ENCODE measurements around the gene TRAF7.
A peak's percentile ranks its signal among the peaks of the same experiment; 100 is the strongest.
"Not testable (repeated sequence)": the region's sequence is repeated elsewhere in the genome, so short reads cannot be mapped to it uniquely, and the experiment has no call there.

TRAF7 gene

DNA sequence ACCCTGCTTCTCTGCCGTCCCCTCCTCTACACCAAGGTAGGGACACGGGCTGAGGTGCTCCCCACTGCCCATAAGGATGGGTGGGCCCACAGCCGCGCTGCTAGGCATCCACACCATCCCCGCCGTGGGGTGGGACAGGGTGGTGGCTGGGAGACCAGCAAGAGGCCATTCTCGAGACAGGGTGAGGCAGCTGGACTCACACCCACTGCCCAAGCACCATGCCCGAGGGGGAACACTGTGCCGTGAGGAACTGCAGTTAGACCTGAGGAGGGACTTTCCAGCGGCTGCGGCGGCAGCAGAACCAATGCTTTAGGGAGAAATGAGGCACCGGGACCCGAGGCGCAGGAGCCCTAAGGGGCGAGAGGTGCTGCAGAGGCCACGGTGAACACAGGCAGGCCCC is 33.2 kb upstream of the TRAF7 start:
- H3K9ac ChIP-seq (ENCODE audit: low read depth in 1 of 2, low read length in 2 of 2) = no peak overlapping the region
- H3K9me3 ChIP-seq (ENCODE audit: control insufficient read depth in 1 of 2, low read length in 2 of 2) = no peaks in the 10 kb centered on the region
- peaks cover 0 to 11% of the 10 kb centered on the region in 2 donors for H3K4me1 ChIP-seq (ENCODE audit: control insufficient read depth in 1 of 2, insufficient read depth in 2 of 2, low read length in 2 of 2)
- H3K27me3 ChIP-seq (ENCODE audit: control insufficient read depth in 1 of 2, insufficient read depth in 2 of 2, low read length in 2 of 2) = no peaks in the 10 kb centered on the region
- H3K36me3 ChIP-seq (ENCODE audit: control insufficient read depth in 1 of 2, insufficient read depth in 2 of 2, low read length in 2 of 2) = no peaks in the 10 kb centered on the region
- H3K4me3 ChIP-seq (ENCODE audit: low read depth in 1 of 2, low read length in 2 of 2) = no peak overlapping the region
- no peak overlapping the region for H3K27ac ChIP-seq (ENCODE audit: low read depth, low read length)

DNA sequence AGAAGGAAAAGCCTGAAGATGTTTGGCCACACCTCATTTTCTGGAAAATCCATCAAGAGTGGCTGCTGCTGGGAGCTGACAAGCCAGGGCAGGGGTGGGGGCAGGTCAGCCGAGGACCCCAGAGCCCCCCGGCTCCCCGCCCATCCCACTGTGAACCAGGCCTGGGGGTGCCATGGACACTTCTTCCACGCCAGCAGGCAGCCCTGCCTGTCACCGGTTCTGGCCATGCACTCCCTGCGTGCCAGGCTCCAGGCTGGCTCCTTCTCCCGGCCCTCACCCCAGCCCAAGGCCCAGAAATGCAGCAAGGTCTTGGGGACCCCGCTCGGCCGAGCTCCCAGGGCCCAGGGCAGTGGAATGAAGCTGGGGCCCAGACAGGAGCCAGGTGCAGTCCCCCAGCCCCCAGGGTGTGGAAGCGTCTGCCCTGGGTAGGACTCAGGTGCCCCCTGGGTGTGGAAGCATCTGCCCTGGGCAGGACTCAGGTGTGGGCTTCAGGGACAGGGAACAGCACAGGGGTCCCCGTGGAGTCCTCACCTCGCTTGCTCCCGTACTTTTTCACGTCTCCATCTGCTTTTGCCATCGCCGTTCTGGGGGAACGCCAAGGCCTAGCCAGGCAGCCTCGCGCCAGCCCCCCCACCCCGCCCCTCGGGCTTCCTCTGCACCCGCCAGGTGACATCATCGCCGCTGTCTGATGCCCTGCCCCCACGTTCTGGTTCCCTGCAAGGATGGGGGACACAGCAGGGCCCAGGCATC is 32.5 kb upstream of the TRAF7 start:
- H3K9ac ChIP-seq (ENCODE audit: low read depth in 1 of 2, low read length in 2 of 2); H3K36me3 ChIP-seq (ENCODE audit: control insufficient read depth in 1 of 2, insufficient read depth in 2 of 2, low read length in 2 of 2); H3K27ac ChIP-seq (ENCODE audit: low read depth, low read length); H3K9me3 ChIP-seq (ENCODE audit: control insufficient read depth in 1 of 2, low read length in 2 of 2); H3K27me3 ChIP-seq (ENCODE audit: control insufficient read depth in 1 of 2, insufficient read depth in 2 of 2, low read length in 2 of 2); H3K4me3 ChIP-seq (ENCODE audit: low read depth in 1 of 2, low read length in 2 of 2): not testable (repeated sequence)
- H3K4me1 ChIP-seq (ENCODE audit: control insufficient read depth in 1 of 2, insufficient read depth in 2 of 2, low read length in 2 of 2) = peaks cover 0 to 11% of the 10 kb centered on the region in 2 donors

DNA sequence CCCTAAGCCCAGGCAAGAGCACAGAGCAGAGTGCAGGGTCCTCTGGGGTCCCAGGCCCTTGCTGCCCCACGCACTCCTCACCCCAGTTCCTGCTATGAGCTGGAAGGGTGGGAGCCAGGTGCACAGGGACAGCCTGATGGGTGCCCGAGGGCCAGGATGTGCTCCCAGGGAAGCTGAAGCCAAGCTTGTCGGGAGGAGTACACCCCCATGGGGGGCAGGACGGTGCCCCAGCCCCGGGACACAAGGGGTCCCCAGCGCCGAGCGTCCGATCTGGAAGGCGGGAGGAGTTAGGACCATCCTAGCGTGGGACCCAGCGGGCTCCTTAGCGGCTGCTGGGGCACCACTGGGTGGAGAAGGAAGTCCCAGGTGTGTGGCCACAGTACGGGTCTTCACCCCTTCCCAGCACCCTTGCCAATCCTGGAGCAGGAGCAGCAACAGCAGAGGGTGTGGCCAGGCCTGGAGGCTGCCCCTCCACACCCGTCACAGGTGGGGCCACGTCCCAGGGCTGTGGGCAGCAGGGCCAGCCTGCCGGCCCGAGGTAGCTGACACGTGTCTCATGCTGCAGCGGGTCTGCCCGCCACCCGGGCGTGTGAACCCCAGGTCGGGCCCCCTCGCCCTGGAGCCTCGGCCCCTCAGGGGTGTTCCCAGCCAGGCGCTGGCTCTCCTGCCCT is 31.7 kb upstream of the TRAF7 start:
- H3K4me3 ChIP-seq (ENCODE audit: low read depth in 1 of 2, low read length in 2 of 2); H3K27me3 ChIP-seq (ENCODE audit: control insufficient read depth in 1 of 2, insufficient read depth in 2 of 2, low read length in 2 of 2); H3K36me3 ChIP-seq (ENCODE audit: control insufficient read depth in 1 of 2, insufficient read depth in 2 of 2, low read length in 2 of 2); H3K9ac ChIP-seq (ENCODE audit: low read depth in 1 of 2, low read length in 2 of 2); H3K27ac ChIP-seq (ENCODE audit: low read depth, low read length); H3K9me3 ChIP-seq (ENCODE audit: control insufficient read depth in 1 of 2, low read length in 2 of 2): not testable (repeated sequence)
- H3K4me1 ChIP-seq (ENCODE audit: control insufficient read depth in 1 of 2, insufficient read depth in 2 of 2, low read length in 2 of 2) = peaks cover 0 to 15% of the 10 kb centered on the region in 2 donors

DNA sequence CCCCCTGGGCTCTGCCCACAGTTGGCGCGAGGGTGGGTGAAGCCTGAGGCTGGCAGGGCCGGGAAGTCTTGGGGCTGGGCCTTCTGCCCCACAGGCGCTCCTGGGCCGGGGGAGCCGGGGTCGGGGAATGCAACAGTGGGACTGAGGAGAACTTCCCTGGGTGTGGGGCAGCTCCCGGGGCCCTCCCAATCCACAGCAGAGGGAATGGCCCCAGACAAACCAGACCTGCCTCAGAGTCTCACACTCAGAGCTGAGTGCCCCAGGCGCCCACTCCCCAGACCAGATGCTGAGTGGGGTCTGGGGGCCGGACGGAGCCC is 31.2 kb upstream of the TRAF7 start:
- not testable (repeated sequence) for H3K27me3 ChIP-seq (ENCODE audit: control insufficient read depth in 1 of 2, insufficient read depth in 2 of 2, low read length in 2 of 2); H3K9ac ChIP-seq (ENCODE audit: low read depth in 1 of 2, low read length in 2 of 2); H3K36me3 ChIP-seq (ENCODE audit: control insufficient read depth in 1 of 2, insufficient read depth in 2 of 2, low read length in 2 of 2); H3K9me3 ChIP-seq (ENCODE audit: control insufficient read depth in 1 of 2, low read length in 2 of 2); H3K4me3 ChIP-seq (ENCODE audit: low read depth in 1 of 2, low read length in 2 of 2)
- H3K4me1 ChIP-seq (ENCODE audit: control insufficient read depth in 1 of 2, insufficient read depth in 2 of 2, low read length in 2 of 2) = peaks cover 0 to 15% of the 10 kb centered on the region in 2 donors
- H3K27ac ChIP-seq (ENCODE audit: low read depth, low read length) = peak overlapping the region; percentile 50

DNA sequence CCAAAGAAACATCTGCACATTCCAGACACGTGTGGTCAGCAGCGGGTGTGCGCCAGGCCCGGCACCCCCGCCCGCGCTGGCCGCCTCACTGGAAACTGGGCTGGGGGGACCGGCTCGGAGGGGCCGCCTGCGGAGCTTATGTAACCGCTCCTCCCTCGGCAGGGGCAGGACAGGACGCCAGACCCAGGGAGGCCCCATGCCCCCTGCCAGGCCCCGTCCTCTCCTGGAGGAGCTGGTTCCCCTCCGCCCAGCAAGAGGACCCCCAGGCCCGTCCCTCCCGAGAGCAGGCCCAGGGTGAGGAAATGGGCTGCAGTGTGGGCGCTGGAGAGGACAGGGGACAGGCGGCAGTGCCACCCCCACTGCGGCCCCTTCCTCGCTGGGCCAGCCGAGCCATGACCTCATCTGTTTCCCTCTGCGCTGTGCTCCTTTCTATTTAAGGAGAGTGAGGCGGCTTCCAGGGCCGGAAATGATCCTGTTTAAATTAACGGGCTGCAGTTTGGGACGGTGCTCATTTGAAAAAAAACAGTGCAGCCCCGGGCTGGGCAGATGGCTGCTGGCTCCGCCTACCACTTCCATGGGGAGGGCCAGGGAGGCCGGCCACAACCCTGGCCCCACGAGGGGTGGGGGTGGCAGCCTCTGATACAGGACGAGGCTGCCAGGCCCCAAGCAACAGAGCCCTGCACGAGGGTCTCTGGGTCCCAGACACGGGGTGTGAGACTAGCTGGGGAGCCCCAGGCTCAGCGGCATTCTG is 30.7 kb upstream of the TRAF7 start:
- Histone ChIP-seq H3K27ac (ENCODE audit: low read depth, low read length) (peak overlapping the region; percentile 70), H3K4me1 (ENCODE audit: control insufficient read depth in 1 of 2, insufficient read depth in 2 of 2, low read length in 2 of 2) (peaks cover 0 to 15% of the 10 kb centered on the region in 2 donors)
- not testable (repeated sequence) for H3K9ac ChIP-seq (ENCODE audit: low read depth in 1 of 2, low read length in 2 of 2); H3K27me3 ChIP-seq (ENCODE audit: control insufficient read depth in 1 of 2, insufficient read depth in 2 of 2, low read length in 2 of 2); H3K4me3 ChIP-seq (ENCODE audit: low read depth in 1 of 2, low read length in 2 of 2); H3K36me3 ChIP-seq (ENCODE audit: control insufficient read depth in 1 of 2, insufficient read depth in 2 of 2, low read length in 2 of 2); H3K9me3 ChIP-seq (ENCODE audit: control insufficient read depth in 1 of 2, low read length in 2 of 2)

DNA sequence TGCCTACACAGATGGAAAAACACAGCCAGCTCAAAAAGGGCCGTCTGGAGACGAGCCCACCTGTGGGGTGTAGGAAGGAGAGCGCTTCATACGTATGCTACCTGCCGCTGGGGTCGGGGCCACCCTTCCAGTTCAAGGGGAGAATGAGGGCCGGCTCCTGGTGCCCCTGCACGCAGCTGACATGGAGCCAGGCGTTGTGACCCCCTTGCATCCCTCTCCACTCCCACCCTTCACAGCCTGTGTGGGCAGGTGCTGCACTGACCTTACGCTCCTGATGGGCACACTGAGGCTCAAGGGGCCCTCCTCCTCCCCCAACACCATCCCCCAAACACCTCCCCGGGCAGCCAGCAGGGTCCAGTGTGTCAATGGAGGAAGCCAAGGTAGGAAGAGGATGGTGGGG is 30.0 kb upstream of the TRAF7 start:
- not testable (repeated sequence) for H3K4me3 ChIP-seq (ENCODE audit: low read depth in 1 of 2, low read length in 2 of 2); H3K9ac ChIP-seq (ENCODE audit: low read depth in 1 of 2, low read length in 2 of 2)

DNA sequence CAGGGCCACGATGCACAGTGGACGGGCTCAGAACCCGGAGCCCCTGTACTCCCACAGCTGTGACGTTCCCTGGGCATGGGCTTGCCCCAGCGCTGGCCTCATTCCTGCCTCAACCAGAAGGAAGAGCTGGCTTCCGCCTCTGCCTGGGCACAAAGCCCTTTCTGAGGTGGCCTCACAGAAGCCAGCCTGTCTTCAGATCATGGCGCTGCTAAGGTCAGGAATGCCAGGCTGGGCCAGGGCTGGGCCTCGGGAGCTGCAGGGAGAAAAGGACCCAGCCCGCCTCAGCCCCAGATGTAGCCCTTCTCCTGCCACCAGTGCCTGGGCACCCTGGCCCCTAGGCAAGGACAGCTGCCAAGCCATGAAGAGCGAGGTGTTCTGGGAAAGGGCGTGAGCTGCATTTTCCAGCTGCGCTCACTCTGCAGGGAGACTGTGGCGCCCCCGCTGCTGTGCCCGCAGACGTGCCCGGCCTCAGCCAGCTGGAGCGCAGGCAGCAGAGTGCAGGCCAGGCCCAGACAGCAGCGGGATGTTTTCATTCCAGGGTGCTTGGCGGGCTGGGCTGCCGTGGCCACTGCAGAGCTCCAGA is 29.3 kb upstream of the TRAF7 start:
- not testable (repeated sequence) for H3K9ac ChIP-seq (ENCODE audit: low read depth in 1 of 2, low read length in 2 of 2); H3K4me3 ChIP-seq (ENCODE audit: low read depth in 1 of 2, low read length in 2 of 2); H3K27me3 ChIP-seq (ENCODE audit: control insufficient read depth in 1 of 2, insufficient read depth in 2 of 2, low read length in 2 of 2); H3K27ac ChIP-seq (ENCODE audit: low read depth, low read length); H3K36me3 ChIP-seq (ENCODE audit: control insufficient read depth in 1 of 2, insufficient read depth in 2 of 2, low read length in 2 of 2); H3K9me3 ChIP-seq (ENCODE audit: control insufficient read depth in 1 of 2, low read length in 2 of 2)
- peaks cover 0 to 15% of the 10 kb centered on the region in 2 donors for H3K4me1 ChIP-seq (ENCODE audit: control insufficient read depth in 1 of 2, insufficient read depth in 2 of 2, low read length in 2 of 2)

More for the DNA sequence above, 30.0 kb upstream of the TRAF7 start:
- Histone ChIP-seq H3K4me1 (ENCODE audit: control insufficient read depth in 1 of 2, insufficient read depth in 2 of 2, low read length in 2 of 2) (peaks cover 0 to 15% of the 10 kb centered on the region in 2 donors), H3K27ac (ENCODE audit: low read depth, low read length) (peak overlapping the region; percentile 62)
- not testable (repeated sequence) for H3K9me3 ChIP-seq (ENCODE audit: control insufficient read depth in 1 of 2, low read length in 2 of 2); H3K27me3 ChIP-seq (ENCODE audit: control insufficient read depth in 1 of 2, insufficient read depth in 2 of 2, low read length in 2 of 2); H3K36me3 ChIP-seq (ENCODE audit: control insufficient read depth in 1 of 2, insufficient read depth in 2 of 2, low read length in 2 of 2)

DNA sequence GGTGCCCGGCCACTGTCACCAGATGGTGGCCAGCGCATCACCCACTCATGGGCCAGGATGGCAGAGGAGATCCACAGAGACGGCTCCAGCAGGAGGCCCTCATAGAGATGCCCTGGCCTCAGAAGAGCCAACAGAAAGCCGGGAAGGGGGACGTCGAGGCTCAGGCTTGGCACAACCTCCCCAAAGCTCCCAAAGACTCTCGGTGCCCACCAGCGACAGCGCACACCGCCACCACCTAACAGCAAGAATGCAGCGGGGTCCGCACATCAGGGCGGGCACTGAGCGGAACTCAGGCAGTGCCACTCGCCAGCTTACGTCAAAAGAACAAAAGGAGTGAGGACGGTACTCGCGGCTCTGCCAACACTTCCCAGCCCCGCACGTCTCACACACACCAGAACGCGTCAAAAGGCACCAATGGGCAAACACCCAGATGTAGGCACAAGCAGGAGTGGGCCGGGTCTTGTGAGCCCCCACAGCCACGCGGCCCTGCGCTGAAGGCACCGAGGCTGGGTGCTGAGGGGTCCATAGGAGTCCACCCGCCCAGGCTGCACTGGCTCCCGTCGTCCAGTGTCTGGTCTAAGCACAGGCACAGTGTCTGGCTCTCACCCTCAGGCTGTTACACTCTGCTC is 28.5 kb upstream of the TRAF7 start:
- H3K4me1 ChIP-seq (ENCODE audit: control insufficient read depth in 1 of 2, insufficient read depth in 2 of 2, low read length in 2 of 2) = peaks cover 0 to 15% of the 10 kb centered on the region in 2 donors
- peak overlapping the region; percentile 32 for H3K27ac ChIP-seq (ENCODE audit: low read depth, low read length)
- H3K9ac ChIP-seq (ENCODE audit: low read depth in 1 of 2, low read length in 2 of 2); H3K36me3 ChIP-seq (ENCODE audit: control insufficient read depth in 1 of 2, insufficient read depth in 2 of 2, low read length in 2 of 2); H3K4me3 ChIP-seq (ENCODE audit: low read depth in 1 of 2, low read length in 2 of 2); H3K27me3 ChIP-seq (ENCODE audit: control insufficient read depth in 1 of 2, insufficient read depth in 2 of 2, low read length in 2 of 2); H3K9me3 ChIP-seq (ENCODE audit: control insufficient read depth in 1 of 2, low read length in 2 of 2): not testable (repeated sequence)

DNA sequence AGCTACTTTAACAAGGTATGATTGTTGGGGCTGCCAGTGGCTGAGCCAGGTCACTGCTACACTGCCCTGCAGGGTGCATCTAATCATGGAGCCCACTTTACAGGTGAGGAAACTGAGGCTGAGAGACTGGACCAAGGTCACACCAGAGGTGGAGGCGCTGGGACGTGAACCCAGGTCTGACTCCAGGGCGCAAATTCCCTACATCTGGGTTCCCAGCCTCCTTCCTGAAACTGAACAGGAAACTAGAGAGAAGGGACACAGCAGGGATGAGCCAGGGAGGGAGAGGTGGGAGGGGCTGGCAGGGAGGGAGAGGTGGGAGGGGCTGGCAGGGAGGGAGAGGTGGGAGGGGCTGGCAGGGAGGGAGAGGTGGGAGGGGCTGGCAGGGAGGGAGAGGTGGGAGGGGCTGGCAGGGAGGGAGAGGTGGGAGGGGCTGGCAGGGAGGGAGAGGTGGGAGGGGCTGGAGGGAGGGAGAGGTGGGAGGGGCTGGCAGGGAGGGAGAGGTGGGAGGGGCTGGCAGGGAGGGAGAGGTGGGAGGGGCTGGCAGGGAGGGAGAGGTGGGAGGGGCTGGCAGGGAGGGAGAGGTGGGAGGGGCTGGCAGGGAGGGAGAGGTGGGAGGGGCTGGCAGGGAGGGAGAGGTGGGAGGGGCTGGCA is 27.8 kb upstream of the TRAF7 start:
- H3K27me3 ChIP-seq (ENCODE audit: control insufficient read depth in 1 of 2, insufficient read depth in 2 of 2, low read length in 2 of 2); H3K4me3 ChIP-seq (ENCODE audit: low read depth in 1 of 2, low read length in 2 of 2); H3K9me3 ChIP-seq (ENCODE audit: control insufficient read depth in 1 of 2, low read length in 2 of 2); H3K9ac ChIP-seq (ENCODE audit: low read depth in 1 of 2, low read length in 2 of 2); H3K36me3 ChIP-seq (ENCODE audit: control insufficient read depth in 1 of 2, insufficient read depth in 2 of 2, low read length in 2 of 2); H3K27ac ChIP-seq (ENCODE audit: low read depth, low read length): not testable (repeated sequence)
- peaks cover 0 to 15% of the 10 kb centered on the region in 2 donors for H3K4me1 ChIP-seq (ENCODE audit: control insufficient read depth in 1 of 2, insufficient read depth in 2 of 2, low read length in 2 of 2)

Measured in duodenal mucosa (tissue), 2 donors.